Transverse colon (tissue), 4 donors: Measurements from ENCODE around the gene NECAB2.

Source experiments
- CTCF ChIP-seq, 5 experiments: fragments of 200-600 bp in 3 of 5; fragments of 450-650 bp in 2 of 5; sonication (generic) in 3 of 5; IDR thresholded peaks; 1 replicate in 2 of 5; 2 replicates in 3 of 5; pipeline ENCODE4 v1.5.1; 2016 to 2017; ENCODE audit warnings: antibody characterized with exemption in 5 of 5, inconsistent platforms in 3 of 5, mild to moderate bottlenecking in 2 of 5, moderate library complexity in 1 of 5
- EP300 ChIP-seq: sonication (generic); formaldehyde crosslinking; IDR thresholded peaks from one replicate; pipeline ENCODE4 v1.6.1; 2017; ENCODE audit warnings: antibody characterized with exemption, low read depth
- POLR2A ChIP-seq: fragments of 450-650 bp; IDR thresholded peaks from one replicate; pipeline ENCODE4 v1.6.1; 2016; ENCODE audit warnings: antibody characterized with exemption, mild to moderate bottlenecking, moderate library complexity
- POLR2AphosphoS5 ChIP-seq, 3 donors: sonication (generic); formaldehyde crosslinking; IDR thresholded peaks; one replicate each; pipeline ENCODE4 v1.6.1; 2016; ENCODE audit warnings: antibody characterized with exemption in 3 of 3

- TF ChIP-seq EP300 (no peak), POLR2AphosphoS5 (IDR thresholded peaks at IDR 0.05) (no peak), CTCF (IDR thresholded peaks at IDR 0.05) (no peak), POLR2A (no peak)
Observed at GRCh38 chr16:83943516-83944050, 24.5 kb upstream of the NECAB2 start.
